ENCODE measurements around the gene LPA.
"Not testable (repeated sequence)": the region's sequence is repeated elsewhere in the genome, so short reads cannot be mapped to it uniquely, and the experiment has no call there.

Gene LPA

GRCh38 chr6:160667639-160668481 lies 3.8 kb upstream of the LPA start:
- peak; percentile 41 for DNase-seq (ENCODE audit: low spot score)

GRCh38 chr6:160662842-160663241 lies 1.2 kb downstream of the LPA start:
- DNase-seq (ENCODE audit: low spot score): no peak

GRCh38 chr6:160662429-160662828 lies 1.6 kb downstream of the LPA start:
- DNase-seq (ENCODE audit: low spot score): no peak

- no peak for DNase-seq (ENCODE audit: low spot score)
These were observed 2.9 kb downstream of the LPA start for GRCh38 chr6:160661216-160661615.

GRCh38 chr6:160659562-160659961 lies 4.5 kb downstream of the LPA start:
- no peak for DNase-seq (ENCODE audit: low spot score)

- no peak for DNase-seq (ENCODE audit: low spot score)
These were observed 29.4 kb downstream of the LPA start for GRCh38 chr6:160634706-160635105.

GRCh38 chr6:160595838-160596832 lies 67.9 kb downstream of the LPA start:
- no peak for DNase-seq (ENCODE audit: low spot score)

- not testable (repeated sequence) for DNase-seq (ENCODE audit: low spot score)
These were observed 68.8 kb downstream of the LPA start for GRCh38 chr6:160595297-160595696.

- DNase-seq (ENCODE audit: low spot score): no peak
These were observed 77.7 kb downstream of the LPA start for GRCh38 chr6:160586374-160586773.

GRCh38 chr6:160583794-160584193 lies 80.3 kb downstream of the LPA start:
- DNase-seq (ENCODE audit: low spot score): no peak

- DNase-seq (ENCODE audit: low spot score): no peak
These were observed 82.7 kb downstream of the LPA start for GRCh38 chr6:160581406-160581805.

- not testable (repeated sequence) for DNase-seq (ENCODE audit: low spot score)
These were observed 85.6 kb downstream of the LPA start for GRCh38 chr6:160578515-160578914.

GRCh38 chr6:160573943-160574342 lies 90.1 kb downstream of the LPA start:
- no peak for DNase-seq (ENCODE audit: low spot score)

- not testable (repeated sequence) for DNase-seq (ENCODE audit: low spot score)
These were observed 92.9 kb downstream of the LPA start for GRCh38 chr6:160571201-160571600.

GRCh38 chr6:160544802-160545201 lies 119.3 kb downstream of the LPA start:
- DNase-seq (ENCODE audit: low spot score): no peak

- no peak for DNase-seq (ENCODE audit: low spot score)
These were observed 128.8 kb downstream of the LPA start for GRCh38 chr6:160535270-160535669.

- DNase-seq (ENCODE audit: low spot score): peak; percentile 31
These were observed 129.9 kb downstream of the LPA start for GRCh38 chr6:160534050-160534696.

- DNase-seq (ENCODE audit: low spot score): no peak
These were observed 131.8 kb downstream of the LPA start for GRCh38 chr6:160532315-160532714.

- DNase-seq (ENCODE audit: low spot score): no peak
These were observed 132.2 kb downstream of the LPA start for GRCh38 chr6:160531826-160532225.

GRCh38 chr6:160529524-160529923 lies 134.6 kb downstream of the LPA start:
- not testable (repeated sequence) for DNase-seq (ENCODE audit: low spot score)

GRCh38 chr6:160523223-160523622 lies 140.9 kb downstream of the LPA start:
- DNase-seq (ENCODE audit: low spot score): no peak
